ENCODE measurements around the gene RGS11. TPM values are rescaled to one million over a fixed set of nuclear protein-coding genes. Genes with fewer than 3 reads are reported as not detected.

RGS11 gene
- total and polyA plus RNA-seq, 2 experiments from 2014 or later, result 0.74 to 1.8 TPM

DNA sequence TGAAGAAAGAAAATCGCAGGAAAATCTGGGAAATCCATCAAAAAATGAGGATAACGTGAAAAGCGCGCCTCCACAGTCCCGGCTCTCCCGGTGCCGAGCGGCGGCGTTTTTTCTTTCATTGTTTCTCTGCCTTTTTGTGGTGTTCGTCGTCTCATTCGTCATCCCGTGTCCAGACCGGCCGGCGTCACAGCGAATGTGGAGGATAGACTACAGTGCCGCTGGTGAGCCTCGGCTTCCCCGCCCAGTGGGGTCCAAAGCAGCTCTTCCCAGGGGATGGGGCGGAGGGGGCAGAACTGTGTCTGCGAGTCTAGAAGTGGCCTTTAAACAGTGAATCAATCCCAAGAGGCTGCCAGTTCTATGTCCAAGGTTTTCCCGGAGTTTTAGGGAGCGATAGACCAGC lies 21.3 kb downstream of the RGS11 start:
- Histone ChIP-seq H3K36me3 (ENCODE audit: insufficient read depth) (no peaks in the 10 kb centered on the region; the same call in 1 of the 2 replicates), H3K27ac (ENCODE audit: low read depth) (no peak overlapping the region), H3K4me3 (no peak overlapping the region), H3F3A (replicated peaks; ENCODE audit: low read depth) (no peaks in the 10 kb centered on the region), H3K4me2 (no peak overlapping the region), H3K27me3 (ENCODE audit: insufficient read depth) (no peaks in the 10 kb centered on the region), H3K9me2 (ENCODE audit: insufficient read depth) (no peaks in the 10 kb centered on the region), H2AFZ (no peak overlapping the region), H3K79me2 (replicated peaks; ENCODE audit: insufficient read depth) (no peaks in the 10 kb centered on the region), H4K20me1 (replicated peaks; ENCODE audit: insufficient read depth) (peaks cover 4% of the 10 kb centered on the region), H3K4me1 (ENCODE audit: insufficient read depth) (no peaks in the 10 kb centered on the region)
- Mint-ChIP-seq H3K9me3 (no peaks in the 10 kb centered on the region), H3K4me3 (no peak overlapping the region), H3K27me3 (ENCODE audit: insufficient read depth, low read depth, poor library complexity) (peaks cover 7% of the 10 kb centered on the region), H3K27ac (no peak overlapping the region), H3K4me1 (peaks cover 4% of the 10 kb centered on the region; the same call in 2 of the 3 replicates), H3K36me3 (ENCODE audit: low read depth) (peaks cover 43% of the 10 kb centered on the region; the same call in 2 of the 3 replicates)
- DNase-seq (ENCODE audit: low spot score) (no peak), ATAC-seq (no peak)
- TF ChIP-seq, protein P1, sequence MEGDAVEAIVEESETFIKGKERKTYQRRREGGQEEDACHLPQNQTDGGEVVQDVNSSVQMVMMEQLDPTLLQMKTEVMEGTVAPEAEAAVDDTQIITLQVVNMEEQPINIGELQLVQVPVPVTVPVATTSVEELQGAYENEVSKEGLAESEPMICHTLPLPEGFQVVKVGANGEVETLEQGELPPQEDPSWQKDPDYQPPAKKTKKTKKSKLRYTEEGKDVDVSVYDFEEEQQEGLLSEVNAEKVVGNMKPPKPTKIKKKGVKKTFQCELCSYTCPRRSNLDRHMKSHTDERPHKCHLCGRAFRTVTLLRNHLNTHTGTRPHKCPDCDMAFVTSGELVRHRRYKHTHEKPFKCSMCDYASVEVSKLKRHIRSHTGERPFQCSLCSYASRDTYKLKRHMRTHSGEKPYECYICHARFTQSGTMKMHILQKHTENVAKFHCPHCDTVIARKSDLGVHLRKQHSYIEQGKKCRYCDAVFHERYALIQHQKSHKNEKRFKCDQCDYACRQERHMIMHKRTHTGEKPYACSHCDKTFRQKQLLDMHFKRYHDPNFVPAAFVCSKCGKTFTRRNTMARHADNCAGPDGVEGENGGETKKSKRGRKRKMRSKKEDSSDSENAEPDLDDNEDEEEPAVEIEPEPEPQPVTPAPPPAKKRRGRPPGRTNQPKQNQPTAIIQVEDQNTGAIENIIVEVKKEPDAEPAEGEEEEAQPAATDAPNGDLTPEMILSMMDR (conservative IDR thresholded peaks at IDR 0.05; ENCODE audit: low read depth in 2 of 2), result no peak
- TF ChIP-seq, protein P2, sequence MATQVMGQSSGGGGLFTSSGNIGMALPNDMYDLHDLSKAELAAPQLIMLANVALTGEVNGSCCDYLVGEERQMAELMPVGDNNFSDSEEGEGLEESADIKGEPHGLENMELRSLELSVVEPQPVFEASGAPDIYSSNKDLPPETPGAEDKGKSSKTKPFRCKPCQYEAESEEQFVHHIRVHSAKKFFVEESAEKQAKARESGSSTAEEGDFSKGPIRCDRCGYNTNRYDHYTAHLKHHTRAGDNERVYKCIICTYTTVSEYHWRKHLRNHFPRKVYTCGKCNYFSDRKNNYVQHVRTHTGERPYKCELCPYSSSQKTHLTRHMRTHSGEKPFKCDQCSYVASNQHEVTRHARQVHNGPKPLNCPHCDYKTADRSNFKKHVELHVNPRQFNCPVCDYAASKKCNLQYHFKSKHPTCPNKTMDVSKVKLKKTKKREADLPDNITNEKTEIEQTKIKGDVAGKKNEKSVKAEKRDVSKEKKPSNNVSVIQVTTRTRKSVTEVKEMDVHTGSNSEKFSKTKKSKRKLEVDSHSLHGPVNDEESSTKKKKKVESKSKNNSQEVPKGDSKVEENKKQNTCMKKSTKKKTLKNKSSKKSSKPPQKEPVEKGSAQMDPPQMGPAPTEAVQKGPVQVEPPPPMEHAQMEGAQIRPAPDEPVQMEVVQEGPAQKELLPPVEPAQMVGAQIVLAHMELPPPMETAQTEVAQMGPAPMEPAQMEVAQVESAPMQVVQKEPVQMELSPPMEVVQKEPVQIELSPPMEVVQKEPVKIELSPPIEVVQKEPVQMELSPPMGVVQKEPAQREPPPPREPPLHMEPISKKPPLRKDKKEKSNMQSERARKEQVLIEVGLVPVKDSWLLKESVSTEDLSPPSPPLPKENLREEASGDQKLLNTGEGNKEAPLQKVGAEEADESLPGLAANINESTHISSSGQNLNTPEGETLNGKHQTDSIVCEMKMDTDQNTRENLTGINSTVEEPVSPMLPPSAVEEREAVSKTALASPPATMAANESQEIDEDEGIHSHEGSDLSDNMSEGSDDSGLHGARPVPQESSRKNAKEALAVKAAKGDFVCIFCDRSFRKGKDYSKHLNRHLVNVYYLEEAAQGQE (IDR thresholded peaks at IDR 0.05; ENCODE audit: unreplicated experiment), result no peak
- TF ChIP-seq STAT1 (IDR thresholded peaks at IDR 0.05; ENCODE audit: unreplicated experiment) (no peak), EZH2 (IDR thresholded peaks at IDR 0.05; ENCODE audit: low read depth, unreplicated experiment) (no peak), EZH2phosphoT487 (IDR thresholded peaks at IDR 0.05; ENCODE audit: unreplicated experiment) (no peak), CREB1 (CRISPR knock-in tag; IDR thresholded peaks at IDR 0.05; ENCODE audit: low read depth) (no peak)

DNA sequence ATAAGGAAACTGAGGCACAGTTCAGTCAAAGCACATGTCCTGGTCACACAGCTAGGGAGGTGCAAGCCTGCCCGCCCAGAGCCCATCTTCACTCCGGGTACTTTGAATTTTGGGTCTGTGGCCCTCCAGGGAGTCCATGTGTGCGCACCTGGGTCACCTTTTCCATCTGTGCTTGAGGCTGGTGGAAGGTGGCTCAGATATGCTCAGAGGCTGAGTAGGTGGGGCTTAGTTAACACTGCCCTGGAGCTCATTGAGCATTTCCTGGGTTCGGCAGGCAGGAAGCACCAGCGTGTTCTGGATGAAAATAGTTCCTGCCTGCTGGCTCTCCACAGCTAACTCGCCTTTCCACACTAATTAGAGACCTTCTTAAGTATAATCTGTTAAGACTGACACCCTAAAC lies 21.9 kb downstream of the RGS11 start:
- Mint-ChIP-seq H3K27me3 (ENCODE audit: insufficient read depth, low read depth, poor library complexity) (peaks cover 7% of the 10 kb centered on the region), H3K4me3 (no peak overlapping the region), H3K9me3 (no peaks in the 10 kb centered on the region), H3K36me3 (ENCODE audit: low read depth) (peaks cover 37% of the 10 kb centered on the region; the same call in 2 of the 3 replicates), H3K4me1 (peaks cover 4% of the 10 kb centered on the region; the same call in 2 of the 3 replicates), H3K27ac (no peak overlapping the region)
- no peak overlapping the region for H3K4me3 ChIP-seq
- H3K4me2 ChIP-seq, result no peak overlapping the region
- no peak overlapping the region for H3K27ac ChIP-seq (ENCODE audit: low read depth)
- H3F3A ChIP-seq (replicated peaks; ENCODE audit: low read depth), result no peaks in the 10 kb centered on the region
- H2AFZ ChIP-seq, result no peak overlapping the region
- ATAC-seq (no peak), DNase-seq (ENCODE audit: low spot score) (no peak)
- H4K20me1 ChIP-seq (replicated peaks; ENCODE audit: insufficient read depth), result peaks cover 4% of the 10 kb centered on the region
- no peaks in the 10 kb centered on the region for H3K79me2 ChIP-seq (replicated peaks; ENCODE audit: insufficient read depth)
- H3K9me2 ChIP-seq (ENCODE audit: insufficient read depth), result no peaks in the 10 kb centered on the region
- no peaks in the 10 kb centered on the region; the same call in 1 of the 2 replicates for H3K36me3 ChIP-seq (ENCODE audit: insufficient read depth)
- H3K4me1 ChIP-seq (ENCODE audit: insufficient read depth), result no peaks in the 10 kb centered on the region
- no peaks in the 10 kb centered on the region for H3K27me3 ChIP-seq (ENCODE audit: insufficient read depth)
- no peak for TF ChIP-seq ZNF331 (CRISPR knock-in tag; IDR thresholded peaks at IDR 0.05; ENCODE audit: low read depth)
- TF ChIP-seq, protein P2 (IDR thresholded peaks at IDR 0.05; ENCODE audit: unreplicated experiment), result no peak
